Breast epithelium (tissue), 4 donors: ENCODE measurements around the gene ACTR1A. TPM values are rescaled to one million over a fixed set of nuclear protein-coding genes. Genes with fewer than 3 reads are reported as not detected.

Source experiments
- DNase-seq, 2 donors: peaks; one replicate each; pipeline ENCODE4 v3.0.0-alpha.2; 2019; ENCODE audit warnings: low spot score in 2 of 2
- H3K27ac ChIP-seq, 2 donors: fragments of 200-600 bp; sonication (generic) in 1 of 2; one replicate each; pipeline ENCODE4 v1.5.1; 2016 to 2019; ENCODE audit warnings: mild to moderate bottlenecking in 1 of 2
- H3K27me3 ChIP-seq, 2 donors: fragments of 200-600 bp; sonication (generic) in 1 of 2; one replicate each; pipeline versions ENCODE4 v1.5.1 to v1.6.0; 2017 to 2019; ENCODE audit warnings: control low read depth in 1 of 2, mild to moderate bottlenecking in 1 of 2
- H3K36me3 ChIP-seq: fragments of 200-600 bp; one replicate; pipeline ENCODE4 v1.5.1; 2019
- H3K4me1 ChIP-seq, 2 donors: fragments of 200-600 bp; sonication (generic); one replicate each; pipeline ENCODE4 v1.5.1; 2016 to 2019; ENCODE audit warnings: control low read depth in 1 of 2
- H3K4me3 ChIP-seq, 3 donors: fragments of 200-600 bp; sonication (generic); 1 replicate in 2 of 3; 2 replicates in 1 of 3; pipeline ENCODE4 v1.5.1; 2016 to 2019; ENCODE audit warnings: mild to moderate bottlenecking in 3 of 3, moderate library complexity in 2 of 3
- H3K9me3 ChIP-seq, 2 donors: fragments of 200-600 bp; sonication (generic) in 1 of 2; one replicate each; pipeline ENCODE4 v1.5.1; 2016 to 2019; ENCODE audit warnings: control low read depth in 1 of 2
- POLR2A ChIP-seq: fragments of 450-650 bp; IDR thresholded peaks from one replicate; pipeline ENCODE4 v1.6.1; 2016; ENCODE audit warnings: antibody characterized with exemption, mild to moderate bottlenecking, moderate library complexity
- POLR2AphosphoS5 ChIP-seq, 3 donors: sonication (generic); formaldehyde crosslinking; IDR thresholded peaks; one replicate each; pipeline ENCODE4 v1.6.1; 2017; ENCODE audit warnings: antibody characterized with exemption in 3 of 3
- intact Hi-C: fragments of 100-400 bp; cut with DNase I; formaldehyde crosslinking; loops from one replicate; pipeline ENCODE4 v1.15.1; 2023; ENCODE audit warnings: low total_unique reads
- total RNA-seq, 3 donors: library from RNA; depleted of rRNA; stranded (reverse); fragments of >200 nt; gene quantifications; one replicate each; pipeline ENCODE4 v1.1.0, GENCODE V29; 2016
- TF ChIP-seq, protein P1 (sequence below), 3 donors: fragments of 450-650 bp; IDR thresholded peaks; one replicate each; pipeline ENCODE4 v1.5.1; 2016 to 2017; ENCODE audit warnings: antibody characterized with exemption in 3 of 3, mild to moderate bottlenecking in 3 of 3, moderate library complexity in 3 of 3

ACTR1A gene
- total RNA-seq, 3 donors from 2014 or later = 84.9 to 110 (median 92.5) TPM

GRCh38 chr10:102524746-102525145 lies 22.2 kb upstream of the ACTR1A start:
- intact Hi-C loops = no loop called here
- H3K4me3 ChIP-seq = no peak overlapping the region
- H3K27me3 ChIP-seq = no peaks in the 10 kb centered on the region
- DNase-seq = no peak
- H3K4me1 ChIP-seq = no peaks in the 10 kb centered on the region
- H3K36me3 ChIP-seq = no peaks in the 10 kb centered on the region
- no peak overlapping the region for H3K27ac ChIP-seq
- H3K9me3 ChIP-seq = no peaks in the 10 kb centered on the region
- TF ChIP-seq, protein P1, sequence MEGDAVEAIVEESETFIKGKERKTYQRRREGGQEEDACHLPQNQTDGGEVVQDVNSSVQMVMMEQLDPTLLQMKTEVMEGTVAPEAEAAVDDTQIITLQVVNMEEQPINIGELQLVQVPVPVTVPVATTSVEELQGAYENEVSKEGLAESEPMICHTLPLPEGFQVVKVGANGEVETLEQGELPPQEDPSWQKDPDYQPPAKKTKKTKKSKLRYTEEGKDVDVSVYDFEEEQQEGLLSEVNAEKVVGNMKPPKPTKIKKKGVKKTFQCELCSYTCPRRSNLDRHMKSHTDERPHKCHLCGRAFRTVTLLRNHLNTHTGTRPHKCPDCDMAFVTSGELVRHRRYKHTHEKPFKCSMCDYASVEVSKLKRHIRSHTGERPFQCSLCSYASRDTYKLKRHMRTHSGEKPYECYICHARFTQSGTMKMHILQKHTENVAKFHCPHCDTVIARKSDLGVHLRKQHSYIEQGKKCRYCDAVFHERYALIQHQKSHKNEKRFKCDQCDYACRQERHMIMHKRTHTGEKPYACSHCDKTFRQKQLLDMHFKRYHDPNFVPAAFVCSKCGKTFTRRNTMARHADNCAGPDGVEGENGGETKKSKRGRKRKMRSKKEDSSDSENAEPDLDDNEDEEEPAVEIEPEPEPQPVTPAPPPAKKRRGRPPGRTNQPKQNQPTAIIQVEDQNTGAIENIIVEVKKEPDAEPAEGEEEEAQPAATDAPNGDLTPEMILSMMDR (IDR thresholded peaks at IDR 0.05) = no peak
- TF ChIP-seq POLR2AphosphoS5 (IDR thresholded peaks at IDR 0.05) = no peak
- TF ChIP-seq POLR2A = no peak

- Histone ChIP-seq H3K9me3 (no peaks in the 10 kb centered on the region), H3K36me3 (no peaks in the 10 kb centered on the region), H3K27ac (peak overlapping the region in 1 of 2 donors; percentile 69), H3K4me3 (no peak overlapping the region), H3K27me3 (no peaks in the 10 kb centered on the region), H3K4me1 (no peaks in the 10 kb centered on the region)
- no peak for DNase-seq
- intact Hi-C loops = no loop called here
- TF ChIP-seq POLR2AphosphoS5 (IDR thresholded peaks at IDR 0.05) (no peak), POLR2A (no peak)
- TF ChIP-seq, protein P1 (IDR thresholded peaks at IDR 0.05) = no peak
Measured at GRCh38 chr10:102523250-102524029, 20.9 kb upstream of the ACTR1A start.

DNA sequence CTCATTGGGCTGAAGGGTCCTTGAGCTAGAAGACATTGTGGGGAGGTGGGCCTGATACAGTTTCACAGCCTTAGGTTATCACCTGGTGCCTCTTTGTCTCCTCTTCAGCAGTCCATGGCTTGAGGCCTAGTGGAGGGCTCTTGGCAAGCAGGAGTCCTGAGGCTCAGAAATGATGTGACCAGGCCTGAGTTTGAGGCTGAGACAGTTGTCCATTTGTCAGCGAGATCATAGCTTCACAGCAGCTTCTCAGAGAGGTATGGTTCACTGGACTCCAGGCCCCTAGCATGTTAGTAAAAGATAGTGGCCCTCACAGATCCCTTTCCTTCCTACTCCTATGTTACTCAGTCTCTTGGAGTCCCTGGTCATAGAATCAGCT lies 20.4 kb upstream of the ACTR1A start:
- intact Hi-C loops = no loop called here
- no peak for TF ChIP-seq POLR2AphosphoS5 (IDR thresholded peaks at IDR 0.05)
- TF ChIP-seq POLR2A = no peak
- no peaks in the 10 kb centered on the region for H3K36me3 ChIP-seq

GRCh38 chr10:102519246-102519825 lies 16.8 kb upstream of the ACTR1A start:
- H3K9me3 ChIP-seq = no peaks in the 10 kb centered on the region
- intact Hi-C loops = no loop called here
- no peaks in the 10 kb centered on the region for H3K27me3 ChIP-seq
- no peaks in the 10 kb centered on the region for H3K4me1 ChIP-seq
- DNase-seq = no peak
- H3K4me3 ChIP-seq = no peak overlapping the region
- no peaks in the 10 kb centered on the region for H3K36me3 ChIP-seq
- TF ChIP-seq, protein P1 (IDR thresholded peaks at IDR 0.05) = no peak
- no peak for TF ChIP-seq POLR2A
- no peak for TF ChIP-seq POLR2AphosphoS5 (IDR thresholded peaks at IDR 0.05)
- no peak overlapping the region for H3K27ac ChIP-seq

More for the DNA sequence above, 20.4 kb upstream of the ACTR1A start:
- H3K4me1 ChIP-seq = no peaks in the 10 kb centered on the region
- H3K27me3 ChIP-seq = no peaks in the 10 kb centered on the region
- H3K4me3 ChIP-seq = no peak overlapping the region
- peak overlapping the region in 1 of 2 donors; percentile 69 for H3K27ac ChIP-seq
- DNase-seq = no peak
- H3K9me3 ChIP-seq = no peaks in the 10 kb centered on the region

DNA sequence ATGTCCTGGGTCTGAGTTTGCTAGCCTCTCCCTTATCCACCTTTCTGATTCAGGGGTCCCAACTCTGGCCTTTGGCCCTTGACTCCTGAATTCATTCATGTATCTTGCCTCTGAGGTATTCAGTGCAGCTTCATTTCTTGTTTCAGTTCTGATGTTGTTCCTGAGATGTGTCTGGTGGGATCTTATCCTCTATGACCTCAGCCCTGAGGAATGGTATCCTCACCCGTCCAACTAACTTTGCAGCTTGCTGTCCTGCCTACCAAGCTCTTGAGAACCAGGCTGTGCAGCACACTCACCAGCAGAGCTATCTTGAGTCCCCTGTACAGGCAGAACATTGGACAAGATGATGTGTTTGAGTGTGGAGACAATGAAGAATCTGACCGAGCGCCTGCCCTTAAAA lies 15.0 kb upstream of the ACTR1A start:
- TF ChIP-seq, protein P1 (IDR thresholded peaks at IDR 0.05) = no peak
- TF ChIP-seq POLR2AphosphoS5 (IDR thresholded peaks at IDR 0.05) (no peak), POLR2A (no peak)
- no peaks in the 10 kb centered on the region for H3K27me3 ChIP-seq
- no peak for DNase-seq
- no peaks in the 10 kb centered on the region for H3K4me1 ChIP-seq
- H3K9me3 ChIP-seq = no peaks in the 10 kb centered on the region
- H3K4me3 ChIP-seq = no peak overlapping the region
- intact Hi-C loops = no loop called here
- no peak overlapping the region for H3K27ac ChIP-seq
- no peaks in the 10 kb centered on the region for H3K36me3 ChIP-seq
